Pancreas (tissue), 10 donors: Measurements from ENCODE around the gene PCK2. TPM values are rescaled to one million over a fixed set of nuclear protein-coding genes. Genes with fewer than 3 reads are reported as not detected.
"Not testable (repeated sequence)": the region's sequence is repeated elsewhere in the genome, so short reads cannot be mapped to it uniquely, and the experiment has no call there.

ENCODE experiments used
- ATAC-seq, 4 donors: fragments of 200-7000 bp; cut with Tn5 transposase; one replicate each; pipeline versions ENCODE4 v1.8.0 to v1.9.1; 2020; ENCODE audit warnings: mild to moderate bottlenecking in 4 of 4, moderate library complexity in 4 of 4
- DNase-seq, 6 donors: peaks; one replicate each; pipeline ENCODE4 v3.0.0-alpha.2; 2020
- FAIRE-seq: peaks from 2 replicates; lab custom pipeline; 2012; peaks lifted over from hg19 to GRCh38; lab: Jason Lieb, UNC
- H3K27ac ChIP-seq, 4 donors: fragments of 200-600 bp; sonication (generic); 1 replicate in 3 of 4; 2 replicates in 1 of 4; pipeline versions ENCODE4 v1.5.0 to v1.8.0; 2020
- H3K27me3 ChIP-seq, 4 donors: fragments of 200-600 bp; one replicate each; pipeline ENCODE4 v1.8.0; 2021
- H3K36me3 ChIP-seq, 3 donors: fragments of 200-600 bp; sonication (generic) in 1 of 3; one replicate each; pipeline versions ENCODE4 v1.5.0 to v1.8.0; 2020 to 2021
- H3K4me1 ChIP-seq, 3 donors: fragments of 200-600 bp; one replicate each; pipeline ENCODE4 v1.8.0; 2021
- H3K4me3 ChIP-seq, 4 donors: fragments of 200-600 bp; sonication (generic) in 2 of 4; one replicate each; pipeline versions ENCODE4 v1.5.0 to v1.8.0; 2020 to 2021
- H3K9me3 ChIP-seq, 4 donors: fragments of 200-600 bp; one replicate each; pipeline ENCODE4 v1.8.0; 2021
- CTCF ChIP-seq, 4 donors: fragments of 200-600 bp; sonication (generic) in 3 of 4; IDR thresholded peaks; one replicate each; pipeline versions ENCODE4 v1.5.0 to v1.8.0; 2021; ENCODE audit warnings: antibody characterized with exemption in 4 of 4
- whole genome bisulfite sequencing, 2 donors: extraction: QIAGEN DNeasy Blood & Tissue Kit; methylation state at CpG; one replicate each; pipeline ENCODE4 v1.1.7; 2013; 5-methylcytosine and 5-hydroxymethylcytosine counted together
- intact Hi-C, 3 donors: fragments of 100-400 bp; cut with DNase I; formaldehyde crosslinking; loops; one replicate each; pipeline versions ENCODE4 v1.11.1 to v1.14.2; 2022
- polyA plus RNA-seq, 2 donors: library from polyadenylated mRNA; stranded (reverse); fragments of 200-250 nt; gene quantifications; one replicate each; pipeline ENCODE4 v1.2.3, GENCODE V29; 2013
- total RNA-seq, 6 donors: library from RNA; stranded (reverse); fragmentation: NEBNext Ultra II Directional in 4 of 6; extraction: Animal tissue kit (Norgen Biotek cat#: 25700) in 4 of 6; gene quantifications; one replicate each; pipeline versions ENCODE4 v1.2.1 to v1.2.4, GENCODE V29; 2021 to 2023
- donor health status: healthy with polysubstance abuse.
- donor health status: DM: no; HTN: no; CAD: no; lungs with moderate emphysema.
- donor health status: DM: no; HTN: no; CAD: no.
- donor health status: control.
- donor health status: control.
- donor health status: Bipolar disorder and iron deficiency.
- donor health status: DM: yes; HTN: yes; CAD: no.
- donor health status: DM: no; HTN: no; CAD: no.
- donor health status: DM: no; HTN: no; CAD: no.
- donor health status: DM: yes; HTN: yes; CAD: no.

The PCK2 gene
- total RNA-seq = 100 to 1,000 TPM in 1 of 6 donors, 10 to 100 TPM in 5; 18.6 to 146 (median 23.1) TPM
- 10 to 100 TPM; 12.8 to 20.3 TPM for polyA plus RNA-seq

- Histone ChIP-seq H3K4me3 (peak within 1 kb of the TSS; percentile 75 to 94 (median 84)), H3K27me3 (no peaks in the 10 kb centered on the region), H3K4me1 (peaks cover 10 to 27% (median 14%) of the 10 kb centered on the region in 3 donors), H3K9me3 (no peaks in the 10 kb centered on the region), H3K27ac (peak within 1 kb of the TSS; percentile 91 to 96 (median 94)), H3K36me3 (no peaks in the 10 kb centered on the region)
- ATAC-seq (peak; percentile 84 to 90 (median 88)), FAIRE-seq (no peak), DNase-seq (peak; percentile 92 to 98 (median 94))
- no peak for TF ChIP-seq CTCF (IDR thresholded peaks at IDR 0.05)
- intact Hi-C loops = loop anchor here in 2 of 3 donors (5.0 kb wide), 1 partner anchor 37 kb away; no protein-coding TSS in a partner anchor
- 0 to 1% methylated on average over 49 to 68 of the region's 68 CpGs for WGBS, 2 donors
These were observed at the start of gene PCK2 for GRCh38 chr14:24093901-24094840. PCK2 (plus strand) TSS chr14:24094311; CDS start chr14:24094406, 95 bp downstream.

- H3K36me3 ChIP-seq, H3K4me3 ChIP-seq, DNase-seq, FAIRE-seq, H3K9me3 ChIP-seq, H3K27ac ChIP-seq, intact Hi-C loops, ATAC-seq, H3K27me3 ChIP-seq, H3K4me1 ChIP-seq: not testable (repeated sequence)
- WGBS, 2 donors = 79 to 86% methylated on average over 2 of the region's 2 CpGs
These were observed 45.1 kb upstream of the PCK2 start for GRCh38 chr14:24049002-24049401.

GRCh38 chr14:24050753-24051152 lies 43.4 kb upstream of the PCK2 start:
- H3K4me3 ChIP-seq, FAIRE-seq, intact Hi-C loops, H3K9me3 ChIP-seq, H3K4me1 ChIP-seq, DNase-seq, H3K36me3 ChIP-seq, ATAC-seq, H3K27ac ChIP-seq, H3K27me3 ChIP-seq: not testable (repeated sequence)
- 66% methylated on average over 8 of the region's 8 CpGs for WGBS, 2 donors

- 21 to 24% methylated on average over 19 to 20 of the region's 20 CpGs for WGBS, 2 donors
- ATAC-seq = peak; percentile 16 to 43 (median 29)
- Histone ChIP-seq H3K4me3 (peak overlapping the region; percentile 49 to 70 (median 55)), H3K27ac (peak overlapping the region; percentile 38 to 68 (median 46)), H3K9me3 (no peaks in the 10 kb centered on the region), H3K36me3 (no peaks in the 10 kb centered on the region), H3K4me1 (peaks cover 0 to 6% (median 0%) of the 10 kb centered on the region in 3 donors), H3K27me3 (no peaks in the 10 kb centered on the region)
- no peak for TF ChIP-seq CTCF (IDR thresholded peaks at IDR 0.05)
- no peak for FAIRE-seq
- no peak for DNase-seq
- intact Hi-C loops = no loop called here
These were observed 42.8 kb upstream of the PCK2 start for GRCh38 chr14:24051176-24051788.

- DNase-seq (peak; percentile 62 to 88 (median 70)), ATAC-seq (peak; percentile 89 to 96 (median 94)), FAIRE-seq (no peak)
- Histone ChIP-seq H3K27me3 (no peaks in the 10 kb centered on the region), H3K27ac (peak within 1 kb of the TSS; percentile 38 to 68 (median 46)), H3K4me1 (peaks cover 0 to 6% (median 0%) of the 10 kb centered on the region in 3 donors), H3K36me3 (no peaks in the 10 kb centered on the region), H3K9me3 (no peaks in the 10 kb centered on the region), H3K4me3 (peak within 1 kb of the TSS; percentile 49 to 70 (median 55))
- TF ChIP-seq CTCF (IDR thresholded peaks at IDR 0.05) = no peak
- 1% methylated on average over 57 to 92 of the region's 92 CpGs for WGBS, 2 donors
- intact Hi-C loops = no loop called here
These were observed 42.1 kb upstream of the PCK2 start, which contains the start of gene CARMIL3 for GRCh38 chr14:24051789-24052655. CARMIL3 (plus strand) TSS chr14:24052009; CDS start chr14:24052154, 145 bp downstream.
